Parathyroid adenoma (tissue), 2 donors: Measurements from ENCODE around the gene HIPK4.

ENCODE experiments used
- H2AFZ ChIP-seq: fragments of 300-600 bp; sonication (generic); one replicate; pipeline ENCODE4 v1.7.0; 2017; ENCODE audit warnings: antibody characterized with exemption, mild to moderate bottlenecking
- H3K27ac ChIP-seq: fragments of 300-600 bp; sonication (generic); one replicate; pipeline ENCODE4 v1.7.0; 2017
- H3K27me3 ChIP-seq: fragments of 300-600 bp; sonication (generic); one replicate; pipeline ENCODE4 v1.7.0; 2017; ENCODE audit warnings: low read length; ENCODE audit not compliant: control insufficient read depth, insufficient read depth
- H3K36me3 ChIP-seq: fragments of 300-600 bp; sonication (generic); one replicate; pipeline ENCODE4 v1.7.0; 2017; ENCODE audit warnings: low read length; ENCODE audit not compliant: control insufficient read depth, insufficient read depth
- H3K4me1 ChIP-seq: fragments of 300-600 bp; sonication (generic); one replicate; pipeline ENCODE4 v1.7.0; 2017; ENCODE audit warnings: control low read depth
- H3K4me2 ChIP-seq: fragments of 300-600 bp; sonication (generic); one replicate; pipeline ENCODE4 v1.7.0; 2017; ENCODE audit warnings: low read length
- H3K4me3 ChIP-seq: fragments of 300-600 bp; sonication (generic); one replicate; pipeline ENCODE4 v1.7.0; 2017; ENCODE audit warnings: low read depth, low read length
- H3K79me2 ChIP-seq: fragments of 300-600 bp; sonication (generic); one replicate; pipeline ENCODE4 v1.7.0; 2017; ENCODE audit warnings: control low read depth
- H3K9ac ChIP-seq: fragments of 300-600 bp; sonication (generic); one replicate; pipeline ENCODE4 v1.7.0; 2017; ENCODE audit warnings: mild to moderate bottlenecking
- H3K9me3 ChIP-seq: fragments of 300-600 bp; sonication (generic); one replicate; pipeline ENCODE4 v1.7.0; 2017; ENCODE audit warnings: low read length; ENCODE audit not compliant: control insufficient read depth
- TF ChIP-seq, protein P1 (sequence below): fragments of 300-600 bp; sonication (generic); IDR thresholded peaks from one replicate; pipeline ENCODE4 v1.7.0; 2017; ENCODE audit warnings: antibody characterized with exemption, mild to moderate bottlenecking
- donor health status: primary hyperparathyroidism.

The HIPK4 gene

DNA sequence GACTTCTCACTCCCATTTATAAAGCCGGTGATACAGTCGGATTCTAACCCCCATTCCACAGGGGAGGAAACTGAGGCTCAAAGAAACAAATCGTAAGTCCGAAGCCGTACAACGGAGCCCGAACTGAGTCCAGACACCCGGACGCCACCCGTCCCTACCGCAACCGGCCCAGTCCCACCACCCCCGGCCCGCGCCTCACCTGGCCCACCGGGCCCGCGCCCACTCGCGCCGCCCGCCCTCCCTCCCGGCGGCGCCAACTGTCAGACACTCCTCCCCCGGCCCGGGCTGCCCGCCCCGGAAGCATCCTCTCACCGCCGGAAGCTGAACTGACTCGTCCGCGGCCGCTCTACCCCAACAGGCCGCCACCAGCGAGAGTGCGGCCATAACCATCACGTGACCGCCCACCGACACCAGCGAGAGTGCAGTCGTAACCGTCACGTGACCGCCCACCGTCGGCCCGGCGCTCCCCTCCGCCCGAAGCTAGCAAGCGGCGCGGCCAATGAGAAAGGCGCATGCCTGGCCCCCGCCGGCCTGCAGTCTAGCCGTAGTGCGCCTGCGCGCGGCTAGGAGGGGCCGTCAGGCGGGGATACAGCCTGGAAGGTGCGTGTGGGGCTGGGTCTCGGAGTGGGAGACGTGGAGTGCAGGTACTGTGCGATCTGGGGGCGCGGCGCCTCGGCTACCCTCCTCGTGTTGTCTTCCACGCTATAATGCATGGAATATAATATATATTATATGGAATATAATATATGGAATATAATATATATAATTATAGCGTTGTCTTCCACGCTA lies 41.7 kb downstream of the HIPK4 start, which contains the start of the genes C19orf47 and PLD3:
Gene C19orf47 (minus strand): TSS at position 273 of the 789 bp plus-strand sequence. CDS start 6,540 bp downstream, outside the sequence.
Gene PLD3 (plus strand): TSS at position 571 of the 789 bp plus-strand sequence. CDS start 17,789 bp downstream, outside the sequence.
- Histone ChIP-seq H3K27ac (peak within 1 kb of the TSS; percentile 76), H2AFZ (peak within 1 kb of the TSS; percentile 85), H3K36me3 (no peaks in the 10 kb centered on the region), H3K9ac (peak within 1 kb of the TSS; percentile 31), H3K9me3 (no peaks in the 10 kb centered on the region), H3K79me2 (peaks cover 29% of the 10 kb centered on the region), H3K27me3 (no peaks in the 10 kb centered on the region), H3K4me1 (no peaks in the 10 kb centered on the region), H3K4me2 (peak within 1 kb of the TSS; percentile 93), H3K4me3 (peak within 1 kb of the TSS; percentile 94)
- TF ChIP-seq, protein P1, sequence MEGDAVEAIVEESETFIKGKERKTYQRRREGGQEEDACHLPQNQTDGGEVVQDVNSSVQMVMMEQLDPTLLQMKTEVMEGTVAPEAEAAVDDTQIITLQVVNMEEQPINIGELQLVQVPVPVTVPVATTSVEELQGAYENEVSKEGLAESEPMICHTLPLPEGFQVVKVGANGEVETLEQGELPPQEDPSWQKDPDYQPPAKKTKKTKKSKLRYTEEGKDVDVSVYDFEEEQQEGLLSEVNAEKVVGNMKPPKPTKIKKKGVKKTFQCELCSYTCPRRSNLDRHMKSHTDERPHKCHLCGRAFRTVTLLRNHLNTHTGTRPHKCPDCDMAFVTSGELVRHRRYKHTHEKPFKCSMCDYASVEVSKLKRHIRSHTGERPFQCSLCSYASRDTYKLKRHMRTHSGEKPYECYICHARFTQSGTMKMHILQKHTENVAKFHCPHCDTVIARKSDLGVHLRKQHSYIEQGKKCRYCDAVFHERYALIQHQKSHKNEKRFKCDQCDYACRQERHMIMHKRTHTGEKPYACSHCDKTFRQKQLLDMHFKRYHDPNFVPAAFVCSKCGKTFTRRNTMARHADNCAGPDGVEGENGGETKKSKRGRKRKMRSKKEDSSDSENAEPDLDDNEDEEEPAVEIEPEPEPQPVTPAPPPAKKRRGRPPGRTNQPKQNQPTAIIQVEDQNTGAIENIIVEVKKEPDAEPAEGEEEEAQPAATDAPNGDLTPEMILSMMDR: no peak

DNA sequence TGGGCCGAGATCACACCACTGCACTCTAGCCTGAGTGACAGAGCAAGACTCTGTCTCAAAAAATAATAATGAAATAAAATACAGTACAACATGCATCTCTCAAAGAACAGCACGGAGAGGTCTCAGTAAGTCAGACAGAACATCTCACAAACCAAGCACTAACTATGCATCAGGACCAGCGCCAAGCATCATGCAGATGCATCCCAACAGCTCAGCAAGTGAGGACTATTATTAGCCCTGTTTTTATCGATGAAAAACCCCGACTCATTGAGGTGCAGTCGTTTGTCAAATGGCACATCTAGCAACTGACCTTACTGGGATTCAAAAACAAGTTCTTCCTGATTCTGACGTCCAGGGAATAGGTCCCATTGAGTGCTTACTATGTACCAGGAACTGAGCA lies 45.6 kb downstream of the HIPK4 start:
- no peak overlapping the region for H3K4me3 ChIP-seq
- no peak overlapping the region for H3K9ac ChIP-seq
- H3K4me1 ChIP-seq: peaks cover 7% of the 10 kb centered on the region
- H2AFZ ChIP-seq: no peak overlapping the region
- TF ChIP-seq, protein P1: no peak
- no peaks in the 10 kb centered on the region for H3K36me3 ChIP-seq
- H3K9me3 ChIP-seq: no peaks in the 10 kb centered on the region
- H3K4me2 ChIP-seq: no peak overlapping the region
- H3K27me3 ChIP-seq: no peaks in the 10 kb centered on the region
- H3K79me2 ChIP-seq: peaks cover 29% of the 10 kb centered on the region
- no peak overlapping the region for H3K27ac ChIP-seq

DNA sequence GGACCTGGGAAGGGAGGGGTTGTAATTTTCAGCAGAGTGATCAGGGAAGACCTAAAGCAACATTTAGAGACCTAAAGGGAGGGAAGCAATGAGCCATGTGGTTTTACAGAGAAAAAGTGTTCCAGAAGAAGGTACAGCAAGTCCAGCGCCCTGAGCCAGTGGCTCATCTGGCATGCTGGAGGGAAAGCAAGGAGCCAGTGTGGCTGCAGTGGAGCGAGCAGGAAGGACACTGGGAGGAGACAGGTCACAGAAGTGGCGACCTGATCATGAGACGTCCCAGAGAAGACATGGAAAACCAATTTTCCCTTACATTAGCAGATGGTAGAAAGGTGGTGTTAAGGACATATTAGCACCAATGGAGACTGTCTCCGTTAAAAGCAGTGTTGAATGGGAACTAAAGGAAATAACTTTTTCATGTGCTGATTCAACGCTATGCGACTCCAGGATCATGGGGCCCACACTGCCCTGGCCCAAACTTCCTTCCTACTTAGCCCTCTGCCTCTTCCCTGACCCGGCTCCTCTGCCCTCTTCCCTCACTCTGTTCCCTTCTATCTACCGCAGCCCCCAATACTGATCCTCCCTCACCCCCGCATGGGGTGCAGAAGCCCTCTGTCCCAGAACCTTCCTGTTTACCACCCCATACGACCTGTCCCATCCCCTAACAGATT lies 47.2 kb downstream of the HIPK4 start:
- TF ChIP-seq, protein P1: no peak

DNA sequence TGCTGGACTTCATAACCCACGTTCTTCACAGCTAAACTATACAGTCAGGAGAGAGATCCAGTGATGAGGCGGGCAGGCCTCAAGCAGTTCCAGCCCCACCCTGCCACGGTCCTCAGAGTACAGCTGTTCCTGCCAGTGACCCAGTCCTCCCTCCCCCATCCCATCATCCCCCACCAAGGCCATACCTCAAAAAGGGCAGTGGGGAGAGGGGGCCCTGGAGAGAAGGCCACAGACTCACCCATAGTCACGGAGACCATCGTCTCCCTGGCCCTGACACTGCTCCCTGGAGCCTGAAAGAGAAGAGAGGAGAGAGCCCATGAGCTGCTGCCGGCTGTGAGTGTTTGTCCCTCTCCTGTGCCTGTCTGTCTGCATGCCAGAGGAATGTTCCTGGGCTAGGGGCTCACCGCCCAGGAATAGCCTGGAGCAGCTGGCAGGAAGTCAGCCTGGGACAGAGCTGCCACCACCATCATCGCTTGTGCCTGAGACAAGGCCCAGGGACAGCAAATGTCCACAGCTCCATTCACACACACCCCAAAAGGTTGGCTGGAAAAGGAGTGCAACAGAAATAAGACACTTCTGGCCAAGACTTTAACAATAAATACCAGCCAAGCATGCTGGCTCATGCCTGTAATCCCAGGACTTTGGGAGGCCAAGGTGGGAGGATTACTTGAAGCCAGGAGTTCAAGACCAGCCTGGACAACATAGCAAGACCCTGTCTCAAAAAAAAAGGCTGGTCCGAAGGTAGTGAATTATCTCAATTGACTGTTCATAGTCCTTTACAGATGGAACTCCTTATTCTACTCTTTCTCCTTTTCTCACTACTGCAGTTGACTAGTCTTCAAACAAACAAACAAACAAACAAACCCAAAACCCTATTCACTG lies 48.1 kb downstream of the HIPK4 start:
- Histone ChIP-seq H3K79me2 (peaks cover 18% of the 10 kb centered on the region), H2AFZ (no peak overlapping the region), H3K27ac (peak overlapping the region; percentile 30), H3K36me3 (no peaks in the 10 kb centered on the region), H3K9ac (no peak overlapping the region), H3K27me3 (no peaks in the 10 kb centered on the region), H3K4me1 (peaks cover 7% of the 10 kb centered on the region), H3K4me3 (no peak overlapping the region), H3K9me3 (no peaks in the 10 kb centered on the region), H3K4me2 (no peak overlapping the region)
- TF ChIP-seq, protein P1: no peak

More for the DNA sequence above, 47.2 kb downstream of the HIPK4 start:
- peaks cover 26% of the 10 kb centered on the region for H3K79me2 ChIP-seq
- no peak overlapping the region for H3K9ac ChIP-seq
- no peak overlapping the region for H3K4me3 ChIP-seq
- peak overlapping the region; percentile 27 for H3K27ac ChIP-seq
- H3K4me2 ChIP-seq: peak overlapping the region; percentile 2
- H2AFZ ChIP-seq: no peak overlapping the region
- H3K27me3 ChIP-seq: no peaks in the 10 kb centered on the region
- peaks cover 7% of the 10 kb centered on the region for H3K4me1 ChIP-seq
- H3K9me3 ChIP-seq: no peaks in the 10 kb centered on the region
- H3K36me3 ChIP-seq: no peaks in the 10 kb centered on the region
